Endometrial microvascular endothelial cells (primary cell): Measurements from ENCODE around the gene PLEKHG7. TPM values are rescaled to one million over a fixed set of nuclear protein-coding genes. Genes with fewer than 3 reads are reported as not detected.
"Not testable (repeated sequence)": the region's sequence is repeated elsewhere in the genome, so short reads cannot be mapped to it uniquely, and the experiment has no call there.

Source experiments
- in situ Hi-C: cut with HindIII; loops from 2 replicates; pipeline ENCODE4 v1.10.0; 2017; ENCODE audit warnings: low sequenced_read_pairs, low pct_unique_long_range_greater_than_20kb; ENCODE audit errors: inconsistent ontology term
- total RNA-seq: library from RNA; depleted of rRNA; stranded (reverse); fragments of >200 nt; gene quantifications from one replicate; pipeline ENCODE4 v1.2.3, GENCODE V29; 2015; ENCODE audit errors: inconsistent ontology term

PLEKHG7 gene
- total RNA-seq, 1 donor from 2014 or later: not detected

DNA sequence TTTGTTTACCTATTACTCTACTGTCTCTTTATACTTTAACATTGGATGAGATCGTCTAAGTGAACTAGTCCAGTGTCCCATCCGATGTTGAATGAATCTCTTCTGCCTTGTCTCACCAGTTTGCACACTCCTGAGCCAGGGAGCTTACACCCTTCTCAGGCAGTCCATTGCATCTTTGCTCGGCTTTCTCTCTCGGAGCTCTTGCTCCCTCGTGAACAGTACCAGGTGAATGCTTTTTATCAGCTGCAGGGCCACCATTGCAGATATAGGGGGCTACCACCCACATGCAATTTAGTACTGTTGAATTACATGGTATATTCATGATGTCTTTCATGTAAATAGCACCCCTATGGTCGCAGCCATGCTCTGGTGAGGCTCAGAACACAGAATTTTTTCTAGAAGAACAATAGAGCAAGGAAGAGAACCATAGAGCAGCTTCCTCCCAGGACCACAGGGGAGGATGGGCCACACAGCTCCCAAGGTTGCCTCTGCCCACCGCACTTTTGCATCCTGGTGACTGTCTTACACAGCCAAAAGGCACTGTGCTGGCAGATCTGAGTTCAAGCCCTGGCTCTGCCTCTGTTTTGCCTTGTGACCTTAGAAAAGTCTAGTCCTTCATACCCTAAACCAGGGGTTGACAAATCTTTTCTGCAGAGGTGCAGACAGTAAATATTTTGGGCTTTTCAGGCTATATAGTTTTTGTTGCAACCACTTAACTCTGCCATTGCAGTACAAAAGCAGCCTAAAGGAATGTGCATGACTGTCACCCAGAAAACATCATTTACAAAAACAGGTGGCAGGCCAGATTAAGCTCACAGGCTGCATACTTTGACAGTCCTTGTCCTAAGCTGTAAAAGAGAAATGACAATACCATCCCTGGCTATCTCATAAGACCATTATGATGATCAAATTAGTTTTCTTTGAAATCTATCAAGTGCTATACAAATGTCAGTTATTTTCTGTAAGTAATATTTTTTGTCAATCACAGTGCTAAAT lies 35.4 kb downstream of the PLEKHG7 start:
- in situ Hi-C loops: no loop called here

DNA sequence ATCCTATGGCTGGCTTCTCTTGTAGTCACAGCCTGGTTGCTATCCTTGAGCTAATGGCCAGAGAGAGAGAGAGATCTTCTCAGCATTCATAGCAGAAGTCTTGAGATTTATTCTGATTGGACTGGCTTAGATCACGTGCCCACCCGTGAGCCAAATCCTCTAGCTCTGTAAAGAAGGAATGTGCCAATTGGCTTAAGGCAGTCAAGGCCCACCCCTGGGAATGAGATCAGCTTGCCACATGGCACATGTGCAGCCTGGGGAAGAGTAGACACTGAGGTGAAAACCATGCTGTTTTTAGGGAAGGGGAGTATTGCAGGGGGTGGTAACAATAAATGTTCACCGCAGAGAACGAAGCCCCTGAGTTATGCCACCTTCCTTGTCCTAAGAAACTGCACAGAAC lies 36.3 kb downstream of the PLEKHG7 start:
- in situ Hi-C loops: no loop called here

DNA sequence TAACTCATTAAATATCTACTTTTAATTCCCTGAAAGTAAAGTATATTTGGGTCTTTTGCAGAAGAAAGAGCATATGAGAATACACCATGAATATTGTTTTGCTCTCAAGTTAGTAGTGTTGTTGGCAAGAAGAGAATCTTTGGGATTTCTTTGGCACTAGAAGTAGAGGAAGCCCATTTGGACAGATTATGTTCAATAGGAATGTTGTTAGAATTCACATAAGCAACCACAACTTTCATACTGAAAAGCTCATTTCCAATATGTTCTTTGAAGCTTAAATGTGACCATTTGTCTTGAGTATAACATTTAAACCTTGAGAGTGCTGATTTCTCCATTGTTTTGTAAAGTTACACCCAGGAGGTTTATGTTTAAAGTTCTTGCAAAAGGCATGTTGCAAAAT lies 37.6 kb downstream of the PLEKHG7 start:
- in situ Hi-C loops: no loop called here

DNA sequence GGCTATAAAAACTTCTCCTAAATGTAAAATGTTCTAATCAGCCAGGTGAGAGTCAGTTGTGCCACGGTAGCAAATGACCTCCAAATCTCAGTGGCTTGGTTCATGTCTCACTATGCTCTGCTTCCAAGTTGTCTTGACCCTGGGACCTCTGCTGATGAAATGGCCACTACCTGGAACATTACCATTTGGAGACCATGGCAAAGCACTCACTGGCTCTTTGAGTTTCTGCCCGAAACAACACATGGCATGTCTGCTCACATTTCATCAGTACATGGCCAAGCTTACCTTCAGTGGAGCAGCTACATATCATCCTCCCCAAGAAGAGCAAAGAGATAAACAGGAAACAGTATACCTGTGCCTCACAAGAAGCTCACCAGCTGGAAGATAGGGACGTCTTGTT lies 40.2 kb downstream of the PLEKHG7 start:
- in situ Hi-C loops: no loop called here

DNA sequence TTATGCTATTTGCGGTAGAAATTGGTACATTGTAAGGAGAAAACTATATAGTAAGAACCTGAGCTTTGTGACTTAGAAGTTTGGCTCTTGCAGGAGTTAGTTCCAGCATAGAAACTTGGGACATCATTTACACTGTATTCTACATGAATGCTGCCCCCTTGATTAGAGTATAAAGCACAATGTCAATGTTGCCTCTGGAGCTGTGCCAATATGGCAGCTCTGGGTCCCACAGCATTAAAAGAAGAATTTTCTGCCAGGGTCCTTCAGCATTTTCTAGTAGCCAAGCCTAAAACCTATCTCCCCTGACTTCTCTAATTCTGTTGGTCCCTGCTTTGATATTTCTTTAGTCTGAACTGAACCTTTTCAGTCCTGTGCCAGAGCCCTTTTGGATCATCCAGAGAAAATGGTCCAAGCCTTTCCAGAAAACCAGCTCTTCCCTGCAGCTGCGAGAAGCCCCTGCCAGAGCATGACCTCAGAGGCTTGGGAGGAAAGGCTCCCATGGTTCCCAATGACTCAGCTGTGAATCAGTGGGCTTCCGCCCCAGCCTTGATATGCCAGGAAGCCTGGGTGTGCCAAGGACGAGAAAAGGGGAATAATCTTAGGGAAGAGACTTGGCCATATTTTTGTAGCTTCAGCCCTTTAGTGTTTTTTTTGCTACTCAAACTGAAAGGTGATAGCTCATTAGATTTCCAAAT lies 43.2 kb downstream of the PLEKHG7 start:
- in situ Hi-C loops: no loop called here

DNA sequence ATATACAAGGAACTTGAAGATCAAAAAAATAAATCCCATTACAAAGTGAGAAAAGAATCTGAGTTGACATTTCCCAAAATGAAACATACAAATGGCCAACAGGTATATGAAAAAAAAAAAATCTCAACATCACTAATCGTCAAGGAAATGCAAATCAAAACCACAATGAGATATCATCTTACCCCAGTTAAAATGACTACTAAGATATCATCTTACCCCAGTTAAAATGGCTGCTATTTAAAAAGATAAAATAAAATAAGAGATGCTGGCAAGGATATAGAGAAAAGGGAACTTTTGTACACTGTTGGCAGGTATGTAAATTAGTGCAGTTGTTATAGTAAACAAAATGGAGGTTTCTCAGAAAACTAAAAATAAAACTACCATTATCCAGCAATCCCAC lies 44.4 kb downstream of the PLEKHG7 start:
- in situ Hi-C loops: no loop called here

DNA sequence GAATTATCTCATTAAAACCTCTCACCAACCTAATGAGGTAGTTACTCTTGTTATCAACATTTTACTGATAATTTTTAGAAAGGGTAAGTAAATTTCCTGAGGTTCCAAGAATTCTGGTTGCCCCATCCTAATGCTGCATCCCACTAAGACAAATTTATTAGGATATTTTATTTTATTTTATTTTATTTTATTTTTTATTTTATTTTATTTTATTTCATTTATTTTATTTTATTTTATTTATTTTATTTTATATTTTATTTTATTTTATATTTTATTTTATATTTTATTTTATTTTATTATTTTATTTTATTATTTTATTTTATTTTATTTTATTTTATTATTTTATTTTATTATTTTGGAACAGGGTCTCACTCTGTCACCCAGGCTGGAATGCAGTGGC lies 46.9 kb downstream of the PLEKHG7 start:
- in situ Hi-C loops: not testable (repeated sequence)

DNA sequence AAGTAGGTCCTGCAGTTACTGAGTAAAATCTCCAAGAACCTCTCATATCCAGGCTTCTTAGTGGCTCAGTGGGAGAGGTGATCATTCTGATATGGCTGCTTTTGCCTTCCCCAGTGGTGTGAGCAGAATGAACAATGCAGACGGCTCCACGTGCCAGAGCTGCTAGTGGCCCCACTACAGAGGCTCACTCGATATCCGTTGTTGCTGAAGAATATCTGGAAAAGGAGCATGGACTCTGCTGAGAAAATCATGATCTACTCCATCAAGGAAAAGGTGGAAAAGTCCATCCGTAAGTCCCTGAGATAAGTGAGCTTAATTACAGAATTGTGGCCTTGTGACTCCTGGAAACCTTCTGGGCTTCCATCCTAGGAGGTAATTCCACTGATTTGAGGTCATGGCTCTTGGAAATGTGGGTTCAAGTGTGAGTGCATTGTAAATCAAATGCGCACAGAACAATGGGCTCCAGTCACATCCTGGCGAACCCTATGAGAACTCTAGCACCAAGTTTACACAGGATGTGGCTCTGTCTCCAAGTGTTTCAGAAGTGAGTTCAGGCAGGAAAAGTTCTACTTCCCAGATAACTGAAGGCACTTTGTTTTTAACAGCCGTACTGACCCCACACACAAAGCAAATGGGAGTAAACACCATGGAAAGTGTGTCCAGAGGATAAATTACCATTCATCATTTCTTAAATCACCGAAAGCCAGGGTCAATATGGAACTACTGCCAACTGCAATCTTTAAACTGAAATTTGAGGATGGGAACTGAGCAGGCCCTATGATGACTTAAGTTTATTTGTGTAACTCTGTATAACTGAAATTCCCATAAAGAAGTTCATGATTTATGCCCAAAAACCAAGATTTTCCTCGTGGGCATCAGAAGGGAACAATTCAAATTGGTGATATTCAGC lies 51.4 kb downstream of the PLEKHG7 start:
- in situ Hi-C loops: no loop called here

DNA sequence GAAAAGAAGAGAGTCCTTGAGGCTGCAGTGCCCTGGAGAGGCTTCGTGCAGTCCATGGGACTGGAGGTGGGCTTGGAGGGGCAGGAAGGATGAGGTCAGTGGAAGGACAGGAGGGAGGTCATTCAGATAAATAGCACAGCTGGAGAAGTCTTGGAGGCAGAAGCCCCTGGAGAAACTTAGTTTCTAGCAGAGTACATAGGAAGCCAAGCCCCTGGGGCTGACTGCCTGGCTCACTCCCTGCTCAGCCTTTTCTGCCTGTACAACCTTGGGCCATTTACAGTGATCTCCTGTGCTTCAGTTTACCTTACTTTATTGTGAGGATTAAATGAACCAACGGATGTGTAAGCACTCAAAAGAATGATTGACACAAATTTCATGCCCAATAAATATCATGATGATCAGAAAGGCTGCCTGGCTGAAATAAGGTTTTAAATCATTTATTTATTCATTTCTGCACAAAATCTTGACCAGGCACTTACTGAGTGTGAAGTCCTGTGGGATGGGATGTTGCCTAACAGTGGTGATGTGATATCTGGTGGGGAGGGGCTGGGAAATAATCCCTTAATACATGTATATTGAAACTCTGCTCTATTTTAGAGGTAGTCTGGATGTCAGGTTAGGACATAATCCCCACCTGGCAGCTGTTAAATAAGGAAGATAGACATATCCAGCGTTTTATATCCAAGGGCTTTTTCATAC lies 54.3 kb downstream of the PLEKHG7 start:
- in situ Hi-C loops: no loop called here

DNA sequence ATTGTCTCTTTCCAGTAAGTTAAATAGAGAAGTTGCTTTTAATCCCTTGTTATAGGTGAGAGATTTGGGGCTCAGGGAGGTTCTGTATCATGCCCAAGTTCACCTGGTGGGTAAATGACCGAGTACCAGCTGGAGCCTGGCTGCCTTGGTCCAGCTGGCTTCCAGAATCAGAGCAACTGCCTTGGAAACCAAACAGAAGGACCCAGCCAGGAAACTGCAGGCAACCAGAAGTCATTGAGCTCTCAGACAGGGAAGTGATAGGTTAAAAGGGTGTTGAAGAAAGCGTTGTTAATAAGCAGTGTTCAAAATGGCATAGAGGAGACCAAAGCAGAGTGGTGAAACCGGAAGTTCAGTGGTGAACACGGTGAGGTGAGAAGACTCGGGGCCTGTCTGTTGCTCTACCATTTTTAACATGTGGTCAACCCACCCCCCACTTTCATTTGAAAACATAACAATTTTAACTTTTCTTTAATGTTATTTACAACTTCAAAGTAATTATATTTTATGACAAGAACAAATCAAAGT lies 54.9 kb downstream of the PLEKHG7 start:
- in situ Hi-C loops: no loop called here

DNA sequence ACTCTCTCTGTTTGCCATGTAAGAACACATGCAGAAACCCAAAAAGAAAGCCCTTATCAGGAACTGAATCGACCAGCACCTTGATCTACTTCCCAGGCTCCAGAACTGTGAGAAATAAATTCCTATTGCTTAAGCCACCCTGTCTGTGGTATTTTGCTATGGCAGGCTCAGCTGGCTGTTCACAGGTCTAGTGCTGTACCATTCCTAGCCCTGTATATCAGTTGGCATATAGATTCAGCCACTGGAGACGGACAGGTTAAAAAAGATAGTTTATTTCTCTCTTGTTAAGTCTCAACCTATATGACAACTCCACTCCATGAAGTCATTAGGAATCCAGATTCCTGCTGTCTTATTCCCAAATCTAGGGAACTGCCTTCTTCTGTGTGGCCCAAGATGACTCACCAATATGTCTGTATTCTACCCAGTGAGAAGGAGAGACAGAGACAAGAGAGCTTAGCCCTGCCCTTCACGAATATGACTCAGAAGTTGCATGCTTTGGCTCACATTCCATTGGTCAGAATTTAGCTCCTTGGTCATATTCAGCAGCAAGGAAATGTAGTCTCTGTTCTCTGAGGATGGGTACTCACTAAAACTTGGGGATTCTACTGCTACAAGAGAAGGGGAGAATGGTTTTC lies 57.0 kb downstream of the PLEKHG7 start:
- in situ Hi-C loops: no loop called here

DNA sequence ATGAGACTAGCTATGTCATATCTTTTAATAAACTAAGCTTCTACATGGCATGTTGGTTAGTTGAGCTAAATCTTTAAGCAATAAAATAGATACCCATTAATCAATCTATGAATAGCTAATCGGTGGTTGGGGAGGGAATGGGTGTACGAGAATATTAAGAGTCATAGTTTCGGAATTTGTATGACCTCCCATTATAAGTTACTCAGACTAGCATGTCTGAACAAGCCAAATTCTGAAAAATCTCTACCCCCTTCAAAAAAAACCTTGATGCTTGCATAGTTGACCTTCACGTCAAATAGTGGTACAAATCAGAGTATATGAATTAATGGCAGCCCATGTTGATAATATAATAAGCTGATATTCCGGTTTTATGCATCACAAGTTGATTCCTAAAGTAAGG lies 60.0 kb downstream of the PLEKHG7 start:
- in situ Hi-C loops: no loop called here

DNA sequence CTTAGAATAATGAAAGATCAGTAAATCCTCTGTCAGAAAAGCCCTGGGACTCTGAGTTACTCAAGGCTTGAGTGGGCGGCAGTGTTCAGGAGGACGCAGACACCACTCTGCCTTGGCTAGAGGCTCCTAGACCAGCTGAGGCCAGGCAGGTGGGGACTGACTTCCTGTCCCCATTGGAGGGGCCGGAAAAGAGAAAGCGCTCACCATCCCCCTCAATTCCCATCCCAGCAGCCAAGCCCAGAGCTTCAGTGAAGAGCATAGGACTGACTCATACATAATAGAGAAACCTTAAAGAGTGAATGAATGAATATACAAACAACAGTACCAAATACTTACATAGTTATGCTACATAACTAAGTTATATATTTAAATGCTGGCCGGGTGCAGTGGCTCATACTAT lies 62.0 kb downstream of the PLEKHG7 start:
- in situ Hi-C loops: no loop called here

DNA sequence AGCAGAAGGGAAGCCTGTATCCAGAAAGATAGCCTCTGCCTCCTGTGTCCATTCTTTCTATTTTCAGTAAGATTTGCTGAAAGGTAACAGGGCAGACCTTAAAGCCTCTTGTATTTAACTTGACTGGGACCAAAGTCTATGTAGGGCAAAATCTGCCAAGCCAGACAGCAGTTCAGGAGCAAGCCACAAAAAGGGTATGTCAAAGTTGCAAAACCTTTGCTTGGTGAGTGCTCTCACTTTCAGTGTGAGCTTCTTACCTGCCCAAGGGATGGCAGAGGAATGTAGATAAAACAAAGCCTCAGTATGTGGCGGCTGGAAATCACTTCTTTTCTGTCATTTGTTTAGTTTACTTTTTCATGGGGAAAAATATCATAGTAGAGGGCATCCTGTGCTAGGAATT lies 63.1 kb downstream of the PLEKHG7 start:
- in situ Hi-C loops: no loop called here

DNA sequence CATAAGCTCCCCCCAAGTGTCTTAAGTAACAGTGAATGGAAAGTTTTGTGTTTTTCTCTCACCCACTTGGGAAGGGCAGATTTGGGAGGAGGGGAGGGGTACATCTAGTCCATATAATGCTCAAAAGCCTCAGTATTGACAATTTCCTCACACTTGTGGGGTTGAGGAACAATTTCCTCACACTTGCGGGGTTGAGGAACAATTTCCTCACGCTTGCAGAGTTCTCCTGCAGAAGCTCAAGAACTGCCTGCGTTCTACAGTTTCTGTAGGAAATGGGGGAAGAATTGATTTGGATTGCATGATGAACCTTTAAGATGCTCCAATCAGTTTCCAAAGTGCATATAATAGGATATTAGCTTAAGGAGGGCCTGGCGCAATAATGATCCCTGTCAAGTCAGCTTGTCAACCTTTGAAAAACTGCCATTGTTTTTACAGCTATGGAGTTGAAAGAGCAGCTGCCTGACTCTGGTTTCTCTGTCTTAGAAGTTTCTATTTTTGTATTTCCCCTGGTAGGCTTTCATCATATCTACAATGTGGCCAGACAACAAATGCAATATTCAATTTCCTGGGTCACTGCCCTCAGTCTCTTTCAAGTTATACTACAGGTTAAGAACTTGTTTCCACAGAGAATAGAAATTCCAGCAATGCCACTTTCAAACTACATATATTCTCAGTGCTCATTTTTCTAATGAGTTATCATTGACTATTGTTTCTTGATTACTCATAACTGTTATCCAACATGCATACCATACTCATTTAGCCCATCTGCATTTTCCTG lies 66.5 kb downstream of the PLEKHG7 start:
- in situ Hi-C loops: no loop called here

DNA sequence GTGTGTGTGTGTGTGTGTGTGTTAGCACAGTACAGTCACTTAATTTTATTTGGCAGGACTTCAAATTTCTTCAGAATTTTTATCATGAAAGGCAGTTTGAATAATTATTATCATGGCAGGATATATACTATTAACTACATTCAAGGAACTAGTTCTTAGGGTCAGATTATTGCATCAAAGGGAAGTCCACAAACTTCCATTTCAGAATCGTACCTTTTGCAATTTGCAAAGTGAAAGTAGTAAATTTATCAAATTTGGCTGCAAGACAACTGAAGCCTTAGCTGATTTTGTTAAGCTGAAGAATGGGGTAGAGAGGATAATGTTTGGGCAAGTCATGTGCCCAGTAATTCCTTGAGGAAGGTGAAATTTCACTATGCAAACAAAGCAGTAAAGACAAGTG lies 68.2 kb downstream of the PLEKHG7 start:
- in situ Hi-C loops: no loop called here

DNA sequence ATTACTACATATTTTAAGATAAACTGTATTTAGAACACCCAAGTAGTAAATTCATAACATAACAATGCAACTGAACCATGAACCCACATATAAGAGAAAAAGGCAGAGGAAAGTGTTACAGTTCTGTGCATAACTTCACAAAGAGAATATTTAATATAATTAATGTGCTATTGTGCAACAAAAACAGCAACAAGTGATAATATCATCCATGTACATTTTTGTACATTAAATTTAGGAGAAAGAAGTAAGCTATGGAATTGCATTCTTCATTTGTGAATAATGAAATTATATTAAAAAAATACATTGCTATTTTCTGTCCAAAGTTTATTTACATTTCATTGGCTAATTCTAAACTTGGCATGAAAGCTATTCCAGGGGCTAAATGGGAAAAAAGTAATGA lies 72.6 kb downstream of the PLEKHG7 start:
- in situ Hi-C loops: no loop called here
